H4 (cell line): ENCODE measurements around the gene AMER1. TPM values are rescaled to one million over a fixed set of nuclear protein-coding genes. Genes with fewer than 3 reads are reported as not detected.

Experiments
- DNase-seq: peaks from one replicate; pipeline ENCODE4 v3.0.0-alpha.2; 2015; ENCODE audit warnings: low spot score
- total RNA-seq: library from RNA; depleted of rRNA; stranded (reverse); fragments of >200 nt; shearing (Covaris generic); gene quantifications from 2 replicates; pipeline ENCODE4 v1.2.3, GENCODE V29; 2014; rRNA removed

AMER1 gene
- total RNA-seq, 1 experiment from 2014 or later = 3.4 TPM

- DNase-seq = no peak
Measured at GRCh38 chrX:64184396-64184795, 21.1 kb downstream of the AMER1 start.

GRCh38 chrX:64182208-64182607, 23.3 kb downstream of the AMER1 start:
- DNase-seq = no peak

- no peak for DNase-seq
Measured at GRCh38 chrX:64176876-64177275, 28.6 kb downstream of the AMER1 start.

- DNase-seq = no peak
Measured at GRCh38 chrX:64169988-64170387, 35.5 kb downstream of the AMER1 start.

- no peak for DNase-seq
Measured at GRCh38 chrX:64152857-64153256, 52.7 kb downstream of the AMER1 start.

GRCh38 chrX:64151911-64152310, 53.6 kb downstream of the AMER1 start:
- DNase-seq = no peak

GRCh38 chrX:64150775-64151174, 54.7 kb downstream of the AMER1 start:
- no peak for DNase-seq

Other genes with a start within 250 kb of the AMER1 start
- not detected in 2 replicates for gene ASB12, start 24.9 kb upstream of the AMER1 start, total RNA-seq
- 0.82 and 1.6 TPM in 2 replicates for gene MTMR8, start 189.7 kb upstream of the AMER1 start, total RNA-seq